GM19397 (cell line): ENCODE data around the gene STAT3.
"Not testable (repeated sequence)": the region's sequence is repeated elsewhere in the genome, so short reads cannot be mapped to it uniquely, and the experiment has no call there.

ENCODE experiments used
- ATAC-seq: cut with Tn5 transposase; IDR thresholded peaks from one replicate; pipeline ENCODE4 v1.9.1; 2021; ENCODE audit warnings: mild to moderate bottlenecking, moderate library complexity; ENCODE audit not compliant: unreplicated experiment

STAT3 gene

DNA sequence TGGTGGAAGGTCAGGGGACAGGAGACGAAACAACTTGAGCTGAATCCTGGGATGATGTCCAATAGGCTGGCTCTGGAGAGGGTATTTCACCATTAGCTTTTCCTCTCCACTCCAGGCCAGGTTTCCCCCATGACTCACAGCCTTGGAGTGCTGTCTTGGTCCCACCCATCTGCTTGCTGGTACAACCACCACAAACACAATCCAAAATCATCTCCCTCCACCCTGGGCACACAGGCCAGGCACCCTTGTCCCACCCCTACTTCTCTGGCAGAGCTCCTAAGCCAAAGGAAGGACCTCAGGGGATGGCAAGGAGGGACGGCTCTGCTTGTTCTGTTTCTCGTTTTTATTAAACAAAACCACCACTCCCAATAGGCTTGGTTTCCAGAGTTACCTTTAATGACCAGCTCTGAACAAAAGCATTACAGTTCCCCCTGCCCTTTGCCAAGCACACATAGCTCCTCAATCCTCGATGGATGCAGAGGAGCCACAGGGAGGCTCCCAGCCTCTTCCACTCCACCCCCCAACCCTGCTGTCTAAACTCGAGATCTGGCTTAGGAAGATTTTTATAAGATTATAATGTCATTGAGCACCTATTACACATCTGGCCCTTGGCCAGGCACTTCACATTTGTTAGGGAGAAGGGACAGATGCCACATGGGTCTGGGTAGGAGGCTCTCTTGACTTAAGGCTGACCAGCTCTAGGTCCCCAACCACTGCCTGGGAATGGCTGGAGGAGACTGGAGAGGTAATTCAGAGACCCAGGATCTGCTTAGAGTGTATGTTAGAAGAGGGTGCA, 21.5 kb upstream of the STAT3 start:
- no peak for ATAC-seq

DNA sequence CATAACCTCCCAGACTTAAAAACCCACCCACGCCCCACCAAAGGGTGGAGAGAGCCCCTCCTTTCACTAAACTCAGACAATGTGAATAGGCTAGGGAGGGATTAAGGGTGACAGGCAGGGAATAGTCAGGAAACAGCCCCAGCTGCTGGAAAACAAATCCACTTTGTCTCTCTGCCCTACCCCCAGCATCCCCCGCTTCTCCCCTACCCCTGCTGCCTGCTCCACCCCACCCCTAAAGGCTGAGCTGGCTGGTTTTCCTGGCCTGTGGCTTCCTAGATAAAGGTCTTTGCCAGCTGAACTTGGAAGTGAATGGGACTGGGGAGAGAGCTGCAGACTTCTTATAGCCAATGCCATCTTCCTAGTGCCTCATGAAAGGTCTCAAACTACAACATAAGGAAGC, 19.8 kb upstream of the STAT3 start:
- ATAC-seq: no peak

DNA sequence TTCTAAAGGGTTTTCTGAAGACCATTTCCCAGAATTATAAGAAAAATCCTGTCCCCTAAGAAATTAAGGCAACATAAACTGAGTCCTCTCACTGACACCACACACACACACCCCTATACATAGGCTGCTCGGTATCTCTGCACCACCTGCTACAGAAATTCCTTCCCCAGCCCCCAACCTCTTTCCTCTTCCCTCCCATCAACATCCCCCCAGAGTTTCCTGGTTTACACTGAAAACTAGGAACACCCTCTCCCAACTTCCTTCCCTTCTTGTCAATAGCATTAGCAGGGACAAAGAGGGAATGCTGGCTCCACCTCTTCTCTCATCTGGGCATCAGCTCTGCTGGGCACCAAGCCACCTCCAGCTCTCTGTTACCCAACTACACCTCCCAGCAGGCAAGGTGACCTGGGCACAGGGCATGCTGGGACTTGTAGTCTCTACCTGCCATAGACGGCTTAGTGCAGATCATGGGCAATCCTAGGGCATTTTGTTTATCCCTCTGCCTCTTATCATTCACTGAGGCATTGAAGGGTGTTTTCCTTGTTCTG, 19.1 kb upstream of the STAT3 start:
- no peak for ATAC-seq

DNA sequence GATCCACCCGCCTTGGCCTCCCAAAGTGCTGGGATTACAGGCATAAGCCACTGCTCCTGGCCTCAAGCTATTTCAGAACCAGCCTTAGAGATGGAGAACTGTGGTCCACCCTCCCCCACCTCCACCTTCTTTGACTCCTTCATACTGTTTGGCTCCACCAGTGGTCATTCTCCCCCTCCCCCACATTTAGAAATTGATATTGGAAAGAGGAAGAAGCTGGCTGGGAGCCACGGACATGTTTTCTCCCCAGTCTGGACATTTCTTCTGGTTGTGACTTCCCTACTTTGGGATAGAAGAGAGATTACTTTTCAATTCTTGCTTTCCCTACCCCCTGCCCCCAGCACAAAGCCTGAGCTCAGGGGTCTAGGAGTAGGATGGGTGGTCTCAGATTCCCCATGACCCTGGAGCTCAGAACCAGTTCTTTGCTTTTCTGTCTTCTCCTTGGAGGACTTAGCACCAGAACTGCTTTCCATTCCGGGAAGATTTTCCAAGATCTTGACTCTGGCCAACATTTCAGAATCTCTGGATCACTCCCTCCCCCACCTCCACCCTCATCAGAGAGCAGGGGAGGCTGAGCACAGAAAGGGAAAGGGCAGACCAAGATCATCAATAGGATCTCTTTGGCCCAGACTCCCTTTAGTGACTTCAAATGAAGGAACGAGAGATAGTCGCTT, 18.5 kb upstream of the STAT3 start:
- no peak for ATAC-seq

DNA sequence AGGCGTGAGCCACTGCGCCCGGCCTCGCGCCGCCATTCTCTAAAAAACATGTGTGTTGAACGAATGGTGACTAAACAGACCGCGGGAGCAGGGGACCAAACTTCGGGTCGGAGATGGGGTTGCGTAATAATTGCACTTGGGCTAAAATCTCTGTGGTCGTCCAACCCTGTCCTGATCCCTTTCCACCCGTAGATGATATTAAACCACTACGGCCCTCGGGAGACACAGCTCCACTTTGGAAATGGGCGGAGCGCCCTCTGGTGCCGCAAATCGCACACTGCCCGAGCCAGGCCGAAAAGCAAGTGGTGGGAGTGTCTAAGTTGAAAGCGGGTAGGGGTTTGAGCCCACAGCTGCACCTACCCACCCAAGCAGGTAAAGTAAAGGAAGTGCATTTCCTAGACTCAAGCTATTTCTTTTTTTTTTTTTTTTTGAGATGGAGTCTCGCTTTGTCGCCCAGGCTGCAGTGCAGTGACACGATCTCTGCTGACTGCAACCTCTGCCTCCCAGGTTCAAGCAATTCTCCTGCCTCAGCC, 17.8 kb upstream of the STAT3 start:
- no peak for ATAC-seq

DNA sequence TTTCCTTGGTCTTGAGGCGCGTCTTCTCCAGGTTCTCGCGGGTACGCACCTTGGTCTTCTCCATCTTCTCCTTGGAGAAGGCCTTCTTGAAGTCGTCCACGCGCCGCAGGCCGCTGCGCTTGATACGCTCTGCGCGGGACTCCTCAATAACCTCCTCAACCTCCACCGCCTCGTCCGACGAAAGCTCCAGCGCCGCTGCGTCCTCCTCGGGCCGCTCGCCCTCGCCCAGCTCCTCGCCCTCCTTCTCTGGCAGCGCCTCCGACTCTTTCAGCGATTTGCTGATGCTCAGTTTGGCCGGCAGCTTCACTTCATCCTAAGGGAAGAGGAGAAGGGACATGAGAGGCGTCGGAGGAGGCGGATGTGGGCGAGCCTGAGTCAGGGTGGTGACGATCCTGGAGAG, 16.8 kb upstream of the STAT3 start:
- ATAC-seq: no peak

DNA sequence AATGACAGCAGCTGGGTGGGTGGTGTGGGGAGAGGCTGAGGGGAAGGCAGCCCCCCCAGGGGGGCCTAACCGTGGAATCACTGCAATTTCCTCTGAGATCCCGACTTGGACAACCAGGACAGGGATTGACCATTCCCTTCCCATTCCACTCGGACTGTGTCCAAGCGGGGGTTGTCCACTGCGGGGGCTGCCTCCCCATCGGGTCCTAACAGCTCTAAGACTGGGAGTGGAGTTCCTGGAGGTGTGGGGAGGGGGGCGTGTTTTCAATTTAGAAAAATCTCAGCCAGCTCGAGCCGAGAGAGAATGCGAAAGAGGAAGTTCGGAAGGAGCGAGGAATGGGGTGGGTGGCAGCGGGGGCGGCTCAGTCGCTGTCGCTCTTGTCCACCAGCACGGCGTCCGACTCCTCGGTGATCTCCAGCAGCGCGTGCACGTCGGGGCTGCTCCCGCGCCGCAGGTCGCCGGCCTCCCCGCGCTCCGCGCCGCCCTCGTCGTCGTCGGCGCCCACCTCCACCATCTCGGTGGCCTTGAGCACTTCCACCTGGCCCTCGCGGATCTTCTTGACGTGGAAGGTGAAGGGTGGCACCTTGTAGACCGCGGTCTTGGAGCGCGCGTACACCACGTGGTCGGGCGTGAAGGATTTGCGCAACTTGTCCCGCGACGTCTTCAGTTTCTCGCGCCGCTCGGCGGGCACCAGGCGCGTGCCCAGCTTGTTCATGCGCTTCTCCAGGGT, 16.2 kb upstream of the STAT3 start:
- ATAC-seq: no peak

DNA sequence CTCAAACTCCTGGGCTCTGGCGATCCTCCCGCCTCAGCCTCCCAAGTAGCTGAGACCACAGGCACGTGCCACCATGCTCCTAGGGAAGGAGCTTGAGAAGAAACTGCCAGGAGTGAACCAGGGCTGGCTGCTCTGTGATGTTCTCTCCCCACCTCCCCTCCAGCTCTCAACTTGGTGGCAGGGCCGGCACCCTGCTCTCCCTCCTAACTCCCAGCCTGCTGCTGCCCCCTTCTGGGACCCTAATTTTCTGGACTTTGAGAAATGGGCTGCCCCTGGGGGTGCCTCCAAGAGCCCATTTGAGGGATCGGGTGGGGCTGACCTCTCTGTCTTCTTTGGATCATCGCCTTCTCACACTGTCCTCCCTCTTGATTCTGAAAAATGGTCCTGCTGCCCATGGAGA, 14.9 kb upstream of the STAT3 start:
- ATAC-seq: no peak

DNA sequence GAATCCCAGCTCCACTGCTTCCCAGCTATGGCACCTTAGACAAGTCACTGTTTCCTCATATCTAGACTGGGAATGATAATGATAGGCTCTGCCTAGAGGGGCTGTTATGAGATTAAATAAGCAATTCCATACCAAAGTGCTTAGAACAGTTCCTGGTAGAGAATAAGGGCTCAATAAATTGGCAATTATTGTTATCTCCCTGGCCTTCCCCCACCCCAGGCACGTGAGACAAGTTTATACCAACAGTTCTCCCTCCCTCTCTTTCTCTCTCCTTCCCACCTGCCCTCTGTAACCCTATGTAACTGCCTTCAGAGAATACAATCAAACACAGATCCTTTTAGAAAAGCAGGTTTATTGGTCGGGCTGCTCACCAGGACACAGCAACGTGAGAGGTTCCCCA, 13.9 kb upstream of the STAT3 start:
- no peak for ATAC-seq

DNA sequence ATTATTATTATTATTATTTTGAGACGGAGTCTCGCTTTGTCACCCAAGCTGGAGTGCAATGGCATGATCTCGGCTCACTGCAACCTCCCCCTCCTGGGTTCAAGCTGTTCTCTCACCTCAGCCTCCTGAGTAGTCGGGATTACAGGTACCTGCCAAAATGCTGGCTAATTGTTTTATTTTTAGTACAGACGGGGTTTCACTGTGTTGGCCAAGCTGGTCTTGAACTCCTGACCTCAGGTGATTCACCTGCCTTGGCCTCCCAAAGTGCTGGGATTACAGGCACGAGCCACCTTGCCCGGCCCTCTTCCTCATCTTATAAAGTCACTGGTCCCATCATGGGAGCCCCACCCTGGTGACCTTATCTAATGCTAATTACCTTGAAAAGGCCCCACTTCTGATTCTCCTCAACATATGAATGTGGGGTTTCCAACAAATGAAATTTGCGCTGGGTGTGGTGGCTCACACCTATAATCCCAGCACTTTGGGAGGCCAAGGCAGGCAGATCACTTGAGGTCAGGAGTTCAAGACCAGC, 12.7 kb upstream of the STAT3 start:
- ATAC-seq: not testable (repeated sequence)

DNA sequence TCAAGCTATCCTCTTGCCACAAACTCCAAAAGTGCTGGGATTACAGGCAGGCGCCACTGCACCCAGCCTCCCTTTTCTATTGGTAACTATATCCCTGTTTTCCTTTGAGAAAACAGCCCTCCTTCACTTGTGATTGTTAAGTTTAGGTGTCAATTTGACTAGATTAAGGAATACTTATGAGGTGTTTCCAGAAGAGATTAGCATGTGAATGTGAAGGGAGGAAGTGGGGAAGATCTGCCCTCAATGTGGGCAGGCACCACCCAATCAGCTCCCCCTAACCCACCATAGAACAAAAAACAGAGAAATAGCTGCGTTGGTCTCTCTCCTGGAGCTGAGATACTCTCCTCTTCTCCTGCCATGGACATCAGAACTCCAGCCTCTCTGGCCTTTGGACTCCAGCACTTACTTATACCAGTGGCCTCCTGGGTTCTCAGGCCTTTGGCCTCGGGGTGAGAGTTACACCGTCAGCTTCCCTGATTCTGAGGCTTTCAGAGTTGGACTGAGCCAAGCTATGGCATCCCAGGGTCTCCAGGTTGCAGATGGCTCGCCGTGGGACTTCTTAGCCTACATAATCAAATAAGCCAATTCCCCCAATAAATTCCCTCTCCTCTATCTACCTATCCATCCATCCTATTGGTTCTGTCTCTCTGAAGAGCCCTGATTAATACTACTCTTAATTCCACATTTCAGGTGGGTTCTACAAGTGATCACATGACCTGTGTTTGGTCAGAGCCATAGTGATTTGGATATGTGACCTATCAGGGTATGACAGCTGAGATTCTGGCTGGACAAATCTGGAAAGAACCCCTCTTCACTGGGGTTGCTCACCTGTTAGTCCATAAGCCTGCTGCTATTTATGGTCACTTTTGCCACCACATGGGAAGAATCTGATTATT, 12.0 kb upstream of the STAT3 start:
- ATAC-seq: no peak

DNA sequence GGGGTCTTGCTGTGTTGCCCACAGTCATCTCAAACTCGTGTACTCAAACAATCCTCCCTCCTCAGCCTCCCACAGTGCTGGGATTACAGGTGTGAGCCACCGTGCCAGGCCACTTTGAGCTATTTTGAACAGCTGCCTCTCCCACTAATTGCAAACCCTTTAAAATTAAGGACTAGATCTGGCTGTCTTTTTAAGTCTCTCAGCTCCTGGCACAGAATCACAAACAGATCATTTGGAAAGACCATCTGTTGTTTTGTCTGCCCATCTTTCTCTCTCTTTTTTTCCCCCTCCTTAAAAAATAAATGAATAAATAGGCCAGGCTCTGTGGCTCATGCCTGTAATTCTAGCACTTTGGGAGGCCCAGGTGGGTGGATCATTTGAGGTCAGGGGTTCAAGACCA, 10.9 kb upstream of the STAT3 start:
- ATAC-seq: no peak

DNA sequence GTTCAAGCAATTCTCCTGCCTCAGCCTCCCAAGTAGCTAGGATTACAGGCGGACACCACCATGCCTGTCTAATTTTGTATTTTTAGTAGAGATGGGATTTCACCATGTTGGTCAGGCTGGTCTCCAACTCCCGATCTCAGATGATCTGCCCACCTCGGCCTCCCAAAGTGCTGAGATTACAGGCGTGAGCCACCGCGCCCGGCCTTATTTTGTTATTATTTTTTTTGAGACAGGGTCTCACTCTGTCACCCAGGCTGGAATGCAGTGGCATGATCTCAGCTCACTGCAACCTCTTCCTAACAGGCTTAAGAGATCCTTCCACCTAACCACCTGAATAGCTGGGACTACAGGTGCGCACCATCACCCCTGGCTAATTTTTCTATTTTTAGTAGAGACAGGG, 7.4 kb upstream of the STAT3 start:
- ATAC-seq: not testable (repeated sequence)

DNA sequence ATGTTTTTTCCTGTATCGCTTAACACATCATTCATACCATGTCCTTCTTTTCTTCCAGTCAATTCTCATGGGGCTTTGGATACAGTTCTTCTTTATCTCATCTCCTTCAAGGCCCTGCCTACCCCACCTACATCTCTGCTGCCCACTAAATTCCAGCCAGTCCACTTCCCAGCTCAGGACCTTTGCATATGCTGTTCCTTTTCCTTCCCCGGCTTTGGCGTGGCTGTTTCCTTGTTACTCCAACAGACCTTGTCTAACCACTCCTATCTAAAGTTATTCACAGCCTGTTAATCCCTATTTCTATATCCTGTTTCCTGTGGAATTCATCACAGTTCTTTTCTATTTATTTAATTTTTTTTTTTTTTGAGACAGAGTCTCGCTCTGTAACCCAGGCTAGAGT, 6.6 kb upstream of the STAT3 start:
- ATAC-seq: no peak

DNA sequence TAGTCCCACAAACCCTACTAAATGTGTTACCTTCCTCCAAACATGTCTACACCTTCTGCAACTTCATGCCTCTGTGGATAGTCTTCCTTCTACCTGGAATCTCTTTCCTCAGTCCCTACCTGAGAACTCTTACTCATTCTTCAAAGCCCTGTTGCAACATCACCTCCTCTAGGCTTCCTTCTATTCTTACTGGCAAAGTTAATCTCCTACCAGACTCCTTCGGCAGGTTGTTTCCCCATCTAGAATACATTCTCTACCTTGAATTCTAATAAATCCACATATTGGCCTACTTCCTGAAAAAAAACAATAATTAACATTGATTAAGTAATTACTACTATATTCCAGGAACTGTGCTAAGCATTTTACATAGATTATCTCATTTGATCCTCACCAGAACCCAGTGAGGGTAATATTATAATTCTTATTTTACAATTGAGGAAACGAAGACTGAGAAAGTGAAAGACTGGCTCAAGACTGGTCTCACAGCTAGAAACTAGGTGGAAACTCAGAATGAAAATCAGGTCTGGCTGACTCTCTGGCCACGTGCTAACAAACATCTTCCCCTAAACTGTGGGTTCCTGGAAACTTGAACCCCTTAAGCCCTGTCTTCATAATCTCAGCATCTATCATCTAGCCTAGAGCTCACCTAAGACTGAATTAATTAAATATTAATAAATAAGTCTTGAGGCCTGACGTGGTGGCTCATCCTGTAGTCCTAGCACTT, 4.6 kb upstream of the STAT3 start:
- no peak for ATAC-seq

DNA sequence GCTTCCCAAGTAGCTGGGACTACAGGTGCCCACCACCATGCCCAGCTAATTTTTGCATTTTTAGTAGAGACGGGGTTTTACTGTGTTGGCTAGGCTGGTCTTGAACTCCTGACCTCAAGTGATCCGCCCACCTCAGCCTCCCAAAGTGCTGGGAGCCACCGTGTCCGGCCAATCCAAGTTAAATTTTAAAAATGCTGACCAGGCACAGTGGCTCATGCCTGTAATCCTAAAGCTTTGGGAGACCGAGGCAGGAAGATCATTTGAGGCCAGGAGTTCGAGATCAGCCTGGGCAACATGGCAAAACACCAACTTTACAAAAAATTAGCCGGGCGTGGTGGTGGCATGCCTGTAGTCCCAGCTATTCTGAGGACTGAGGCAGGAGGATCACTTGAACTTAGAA, 3.2 kb upstream of the STAT3 start:
- ATAC-seq: not testable (repeated sequence)

DNA sequence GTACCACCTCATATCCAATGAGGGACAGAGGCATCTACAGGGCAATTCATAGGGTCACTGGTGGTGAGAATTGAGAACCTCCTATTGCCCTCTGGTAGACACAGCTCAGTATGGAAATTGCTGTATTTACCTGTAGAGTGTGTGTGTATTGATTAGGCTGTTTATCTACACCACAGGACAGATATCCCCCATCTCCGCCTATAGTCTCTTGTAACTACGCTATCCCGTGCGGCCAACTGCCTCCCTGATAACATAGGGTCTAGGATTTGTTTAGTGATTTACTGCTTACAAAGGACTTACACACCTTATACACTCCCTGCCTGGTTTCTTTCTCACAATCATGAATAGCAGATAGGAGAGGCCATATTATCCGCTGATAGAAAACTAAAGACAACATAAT, 1.7 kb upstream of the STAT3 start:
- no peak for ATAC-seq

DNA sequence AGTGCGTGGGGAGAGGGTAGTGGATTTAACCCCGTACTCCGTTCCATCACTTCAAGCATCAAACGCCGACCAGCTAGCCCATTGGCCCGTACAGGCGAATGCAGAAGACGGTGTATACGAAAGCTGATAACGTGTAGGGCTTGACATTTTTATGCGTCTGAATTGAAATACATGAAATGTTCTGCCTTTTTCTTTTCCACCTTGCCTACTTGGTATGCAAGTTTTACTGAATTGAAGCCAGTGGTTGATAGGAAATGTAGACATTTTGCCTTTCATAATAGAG, 834 bp upstream of the STAT3 start:
- no peak for ATAC-seq

DNA sequence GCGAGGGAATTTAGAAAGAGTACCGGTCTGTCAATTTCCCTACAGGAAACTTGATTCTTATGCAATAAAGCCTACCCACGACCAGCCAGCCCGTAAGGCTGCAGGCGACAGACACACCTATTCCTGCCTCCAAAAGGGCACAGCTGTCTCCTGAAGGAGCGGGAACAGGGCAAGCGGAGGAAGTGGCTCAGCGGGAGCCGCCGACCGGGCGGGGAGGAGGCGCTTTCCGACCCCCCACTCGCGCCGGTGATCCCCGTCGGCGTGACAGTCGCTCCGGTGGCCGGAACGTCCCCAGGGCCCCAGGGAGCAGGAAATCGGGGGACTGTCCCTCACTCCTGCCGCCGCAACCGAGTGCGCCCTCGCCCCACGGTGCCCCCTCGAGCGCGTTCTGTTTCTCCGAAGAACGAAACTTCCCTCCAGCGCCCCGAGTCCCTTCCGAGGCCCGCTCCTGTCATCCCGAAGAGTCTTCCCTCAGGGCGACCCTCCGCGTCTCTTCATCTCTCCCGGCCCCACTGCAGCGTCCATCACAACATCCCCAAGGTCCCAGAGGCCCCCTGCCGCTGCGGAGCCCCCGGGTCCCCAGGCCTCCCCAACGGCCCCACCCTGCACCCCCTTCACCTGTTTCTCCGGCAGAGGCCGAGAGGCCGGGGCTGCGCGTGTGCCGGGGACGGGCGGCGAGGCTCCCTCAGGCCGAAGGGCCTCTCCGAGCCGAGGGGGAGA, 421 bp downstream of the STAT3 start:
- ATAC-seq: no peak
